Upper lobe of left lung (tissue), 4 donors: ENCODE results near the gene FMNL2.

ENCODE experiments used
- CTCF ChIP-seq, 6 experiments: fragments of 450-650 bp in 4 of 6; fragments of 200-600 bp in 2 of 6; sonication (generic) in 2 of 6; IDR thresholded peaks; one replicate each; pipeline ENCODE4 v1.5.1; 2016 to 2019; ENCODE audit warnings: antibody characterized with exemption in 6 of 6
- POLR2A ChIP-seq, 4 donors: fragments of 450-650 bp; IDR thresholded peaks; one replicate each; pipeline ENCODE4 v1.5.1; 2016 to 2017; ENCODE audit warnings: antibody characterized with exemption in 4 of 4, mild to moderate bottlenecking in 2 of 4

DNA sequence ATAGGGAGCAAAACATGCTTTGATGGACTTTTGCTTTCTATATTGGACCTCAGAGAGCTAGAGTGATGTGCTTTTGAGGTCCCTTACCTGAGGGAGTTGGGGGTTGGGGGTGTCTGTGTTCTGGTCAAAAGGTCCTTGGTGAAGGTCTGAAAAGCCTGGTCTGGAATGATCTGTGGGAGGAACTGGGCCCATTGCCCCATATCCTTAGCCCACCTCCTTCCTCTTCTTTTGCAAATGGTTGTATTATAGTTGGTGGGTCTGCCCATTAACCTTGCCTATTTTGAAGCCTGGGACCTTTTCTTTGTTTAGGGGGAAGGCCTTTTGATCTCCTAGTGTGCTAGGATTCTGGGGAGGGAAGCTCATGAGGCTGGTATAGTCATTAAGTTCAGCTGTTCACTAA lies 88.7 kb downstream of the FMNL2 start:
- TF ChIP-seq CTCF (IDR thresholded peaks at IDR 0.05) (no peak), POLR2A (IDR thresholded peaks at IDR 0.05) (no peak)
